CD4-positive, alpha-beta memory T cell (primary cell): ENCODE results near the gene FBXL17. TPM values are rescaled to one million over a fixed set of nuclear protein-coding genes. Genes with fewer than 3 reads are reported as not detected.

Experiments
- CTCF ChIA-PET: fragments of 350-600 bp; sonication (Branson Sonifier 250); formaldehyde crosslinking; loops from one replicate; lab custom pipeline; 2021; ENCODE audit warnings: inconsistent platforms; ENCODE audit not compliant: partially characterized antibody; lab: Charles Lee
- POLR2A ChIA-PET: fragments of 350-600 bp; sonication (Branson Sonifier 250); formaldehyde crosslinking; loops from one replicate; lab custom pipeline; 2021; ENCODE audit not compliant: partially characterized antibody; lab: Charles Lee
- DNase-seq, 5 donors: peaks; one replicate each; pipeline versions ENCODE4 v3.0.0 to v3.0.0-alpha.2; 2020 to 2022; ENCODE audit warnings: mixed read lengths in 1 of 5
- H3K27ac ChIP-seq: one replicate; pipeline ENCODE4 v1.7.0; 2013; ENCODE audit warnings: low read depth, low read length
- H3K27me3 ChIP-seq: 2 replicates; pipeline ENCODE4 v1.7.0; 2013; ENCODE audit warnings: mild to moderate bottlenecking, low read length, moderate library complexity; ENCODE audit not compliant: insufficient read depth
- H3K36me3 ChIP-seq: 2 replicates; pipeline ENCODE4 v1.7.0; 2013; ENCODE audit warnings: mild to moderate bottlenecking, low read length, moderate library complexity; ENCODE audit not compliant: insufficient read depth
- H3K4me1 ChIP-seq: 2 replicates; pipeline ENCODE4 v1.7.0; 2013; ENCODE audit warnings: mild to moderate bottlenecking, low read length, moderate library complexity; ENCODE audit not compliant: insufficient read depth
- H3K4me3 ChIP-seq, 2 donors: one replicate each; pipeline ENCODE4 v1.7.0; 2013; ENCODE audit warnings: low read length in 2 of 2, mild to moderate bottlenecking in 1 of 2
- H3K9me3 ChIP-seq, 2 donors: one replicate each; pipeline ENCODE4 v1.7.0; 2013; ENCODE audit warnings: low read length in 2 of 2, control low read depth in 1 of 2; ENCODE audit not compliant: control insufficient read depth in 1 of 2
- H3K27ac Mint-ChIP-seq, 7 donors: one replicate each; pipeline ENCODE4 v1.8.0; 2020 to 2021; ENCODE audit warnings: mixed read lengths in 7 of 7, mild to moderate bottlenecking in 6 of 7, inconsistent platforms in 3 of 7, moderate library complexity in 3 of 7
- H3K27me3 Mint-ChIP-seq, 2 donors: one replicate each; pipeline ENCODE4 v1.8.0; 2020 to 2021; ENCODE audit warnings: mixed read lengths in 2 of 2
- H3K36me3 Mint-ChIP-seq, 2 donors: one replicate each; pipeline ENCODE4 v1.8.0; 2020 to 2021; ENCODE audit warnings: mixed read lengths in 2 of 2, inconsistent platforms in 1 of 2, mild to moderate bottlenecking in 1 of 2
- H3K4me1 Mint-ChIP-seq, 4 donors: one replicate each; pipeline ENCODE4 v1.8.0; 2020 to 2021; ENCODE audit warnings: mixed read lengths in 4 of 4, mild to moderate bottlenecking in 1 of 4
- H3K4me3 Mint-ChIP-seq, 8 donors: one replicate each; pipeline ENCODE4 v1.8.0; 2020 to 2021; ENCODE audit warnings: mixed read lengths in 8 of 8, mild to moderate bottlenecking in 7 of 8, moderate library complexity in 6 of 8, inconsistent platforms in 3 of 8
- H3K9me3 Mint-ChIP-seq, 8 donors: one replicate each; pipeline ENCODE4 v1.8.0; 2020 to 2021; ENCODE audit warnings: mixed read lengths in 8 of 8, mild to moderate bottlenecking in 5 of 8, inconsistent platforms in 3 of 8, moderate library complexity in 1 of 8
- intact Hi-C: fragments of 100-400 bp; cut with micrococcal nuclease; formaldehyde crosslinking; loops from one replicate; pipeline ENCODE4 v1.15.1; 2023
- polyA plus RNA-seq, 2 donors: library from polyadenylated mRNA; unstranded; fragments of 300-500 nt; fragmentation: Illumina TruSeq; gene quantifications; one replicate each; pipeline ENCODE4 v1.2.3, GENCODE V29; 2021
- total RNA-seq, 2 experiments: library from RNA; stranded (reverse); gene quantifications; one replicate each; pipeline ENCODE4 v1.2.3, GENCODE V29; 2021

The FBXL17 gene
- total and polyA plus RNA-seq, 4 experiments from 2014 or later = 7.1 to 27.5 (median 16.8) TPM

DNA sequence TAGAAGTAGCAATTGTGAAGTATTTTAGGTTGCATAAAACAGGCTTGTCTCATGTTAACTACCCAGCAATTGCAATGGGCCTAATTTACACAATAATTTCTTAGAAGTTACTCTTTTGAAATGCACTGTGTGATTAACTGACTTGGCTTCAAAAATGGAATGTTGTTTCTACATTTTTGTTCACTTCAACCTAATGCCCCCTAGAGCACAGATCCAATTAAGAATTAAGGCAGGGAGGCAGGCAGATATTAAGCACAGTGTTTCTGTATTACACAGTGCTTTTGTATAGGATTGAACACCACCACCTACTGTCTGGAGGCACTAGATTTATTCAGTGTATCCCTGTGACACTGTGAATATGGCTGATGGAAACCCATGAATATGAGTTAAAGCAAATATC, 302.1 kb downstream of the FBXL17 start:
- ChIA-PET CTCF (no interaction called here), POLR2A (no interaction called here)
- Histone ChIP-seq H3K9me3 (no peaks in the 10 kb centered on the region), H3K36me3 (no peaks in the 10 kb centered on the region), H3K27me3 (no peaks in the 10 kb centered on the region), H3K27ac (no peak overlapping the region), H3K4me3 (no peak overlapping the region), H3K4me1 (no peaks in the 10 kb centered on the region)
- no peak overlapping the region for H3K4me3 Mint-ChIP-seq
- no peaks in the 10 kb centered on the region for H3K27me3 Mint-ChIP-seq
- H3K27ac Mint-ChIP-seq = no peak overlapping the region
- peaks cover 0 to 8% (median 3%) of the 10 kb centered on the region in 8 donors for H3K9me3 Mint-ChIP-seq
- no peaks in the 10 kb centered on the region for H3K4me1 Mint-ChIP-seq
- DNase-seq = no peak
- intact Hi-C loops = no loop called here
- peaks cover 16 to 37% of the 10 kb centered on the region in 2 donors for H3K36me3 Mint-ChIP-seq

DNA sequence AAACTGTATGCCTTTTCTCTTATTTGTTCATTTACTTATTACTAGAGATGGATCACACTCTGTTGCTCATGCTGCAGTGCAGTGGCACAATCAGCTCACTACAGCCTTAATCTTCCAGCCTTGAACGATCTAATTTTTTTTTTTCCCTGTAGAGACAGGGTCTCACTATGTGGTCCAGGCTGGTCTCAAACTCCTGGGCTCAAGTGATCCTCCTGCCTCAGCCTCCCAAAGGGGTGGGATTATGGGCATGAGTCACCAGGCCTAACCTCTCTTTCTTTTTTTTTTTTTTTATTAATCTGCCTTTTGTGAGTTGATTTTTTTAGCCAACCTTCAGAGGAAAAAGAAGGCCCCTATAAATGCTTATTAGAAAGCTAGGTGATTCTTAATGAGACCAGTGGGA, 303.0 kb downstream of the FBXL17 start:
- no peak for DNase-seq
- H3K36me3 ChIP-seq = no peaks in the 10 kb centered on the region
- H3K4me3 ChIP-seq = no peak overlapping the region
- no peaks in the 10 kb centered on the region for H3K9me3 ChIP-seq
- H3K4me1 ChIP-seq = no peaks in the 10 kb centered on the region
- Mint-ChIP-seq H3K27me3 (no peaks in the 10 kb centered on the region), H3K27ac (no peak overlapping the region), H3K4me3 (no peak overlapping the region), H3K36me3 (peaks cover 16 to 45% of the 10 kb centered on the region in 2 donors), H3K9me3 (peaks cover 0 to 12% (median 6%) of the 10 kb centered on the region in 8 donors), H3K4me1 (peaks cover 0 to 4% (median 2%) of the 10 kb centered on the region in 4 donors)
- intact Hi-C loops = no loop called here
- H3K27ac ChIP-seq = no peak overlapping the region
- POLR2A ChIA-PET = no interaction called here
- no peaks in the 10 kb centered on the region for H3K27me3 ChIP-seq
- CTCF ChIA-PET = no interaction called here

- Mint-ChIP-seq H3K4me1 (peaks cover 0 to 4% (median 2%) of the 10 kb centered on the region in 4 donors), H3K4me3 (no peak overlapping the region), H3K27ac (no peak overlapping the region), H3K36me3 (peaks cover 16 to 50% of the 10 kb centered on the region in 2 donors), H3K27me3 (no peaks in the 10 kb centered on the region), H3K9me3 (peaks cover 0 to 15% (median 6%) of the 10 kb centered on the region in 8 donors)
- H3K9me3 ChIP-seq = no peaks in the 10 kb centered on the region
- intact Hi-C loops = no loop called here
- H3K4me3 ChIP-seq = no peak overlapping the region
- DNase-seq = no peak
- POLR2A ChIA-PET = no interaction called here
- H3K27me3 ChIP-seq = no peaks in the 10 kb centered on the region
- H3K36me3 ChIP-seq = no peaks in the 10 kb centered on the region
- no peaks in the 10 kb centered on the region for H3K4me1 ChIP-seq
- no peak overlapping the region for H3K27ac ChIP-seq
- CTCF ChIA-PET = no interaction called here
These were observed 303.6 kb downstream of the FBXL17 start for GRCh38 chr5:108078345-108078744.

GRCh38 chr5:108074626-108075025, 307.3 kb downstream of the FBXL17 start:
- no peak for DNase-seq
- ChIA-PET POLR2A (no interaction called here), CTCF (interaction anchor here (1.0 kb wide), 1 partner anchor 23 kb away, joined by 3 read pairs; no protein-coding TSS in a partner anchor)
- Histone ChIP-seq H3K27me3 (no peaks in the 10 kb centered on the region), H3K9me3 (no peaks in the 10 kb centered on the region), H3K36me3 (no peaks in the 10 kb centered on the region), H3K27ac (no peak overlapping the region), H3K4me3 (no peak overlapping the region), H3K4me1 (no peaks in the 10 kb centered on the region)
- intact Hi-C loops = no loop called here
- Mint-ChIP-seq H3K27ac (no peak overlapping the region), H3K27me3 (no peaks in the 10 kb centered on the region), H3K9me3 (peaks cover 0 to 15% (median 6%) of the 10 kb centered on the region in 8 donors), H3K4me1 (peaks cover 5 to 12% (median 10%) of the 10 kb centered on the region in 4 donors), H3K4me3 (no peak overlapping the region), H3K36me3 (peaks cover 16 to 37% of the 10 kb centered on the region in 2 donors)

- H3K4me3 ChIP-seq = no peak overlapping the region
- Mint-ChIP-seq H3K36me3 (peaks cover 0 to 19% of the 10 kb centered on the region in 2 donors), H3K9me3 (peaks cover 0 to 3% (median 0%) of the 10 kb centered on the region in 8 donors), H3K27me3 (no peaks in the 10 kb centered on the region), H3K27ac (no peak overlapping the region), H3K4me3 (no peak overlapping the region), H3K4me1 (peaks cover 0 to under 1% (median under 1%) of the 10 kb centered on the region in 4 donors)
- H3K4me1 ChIP-seq = no peaks in the 10 kb centered on the region
- intact Hi-C loops = no loop called here
- no peaks in the 10 kb centered on the region for H3K36me3 ChIP-seq
- POLR2A ChIA-PET = no interaction called here
- H3K27me3 ChIP-seq = no peaks in the 10 kb centered on the region
- H3K9me3 ChIP-seq = no peaks in the 10 kb centered on the region
- no peak for DNase-seq
- no peak overlapping the region for H3K27ac ChIP-seq
- CTCF ChIA-PET = no interaction called here
These were observed 317.6 kb downstream of the FBXL17 start for GRCh38 chr5:108064302-108064701.

- Mint-ChIP-seq H3K36me3 (peaks cover 0 to 17% of the 10 kb centered on the region in 2 donors), H3K9me3 (no peaks in the 10 kb centered on the region), H3K4me3 (no peak overlapping the region), H3K27me3 (no peaks in the 10 kb centered on the region), H3K4me1 (no peaks in the 10 kb centered on the region), H3K27ac (no peak overlapping the region)
- ChIA-PET POLR2A (no interaction called here), CTCF (no interaction called here)
- intact Hi-C loops = no loop called here
- H3K27ac ChIP-seq = no peak overlapping the region
- H3K36me3 ChIP-seq = no peaks in the 10 kb centered on the region
- no peaks in the 10 kb centered on the region for H3K4me1 ChIP-seq
- H3K4me3 ChIP-seq = no peak overlapping the region
- DNase-seq = no peak
- H3K27me3 ChIP-seq = no peaks in the 10 kb centered on the region
- no peaks in the 10 kb centered on the region for H3K9me3 ChIP-seq
These were observed 320.0 kb downstream of the FBXL17 start for GRCh38 chr5:108061941-108062340.

DNA sequence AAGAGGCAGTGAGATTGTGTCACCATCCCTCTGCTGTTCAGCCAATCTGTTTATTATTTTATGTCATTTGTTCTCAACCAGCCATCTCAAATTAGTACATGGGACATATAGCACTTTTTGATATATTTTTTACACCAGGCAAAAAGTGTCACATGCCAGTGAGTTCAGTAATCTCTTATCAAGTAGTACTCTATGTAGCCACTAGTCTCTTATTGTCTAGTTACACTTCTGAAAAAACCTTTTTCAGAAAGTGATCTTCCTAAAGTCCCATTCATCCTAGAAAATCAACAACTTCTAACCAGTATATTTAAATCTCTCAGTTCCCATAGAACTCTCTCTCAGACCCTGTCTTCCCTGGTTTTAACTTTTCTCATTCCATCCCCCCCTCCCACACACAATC, 321.6 kb downstream of the FBXL17 start:
- Mint-ChIP-seq H3K4me3 (no peak overlapping the region), H3K36me3 (peaks cover 4 to 14% of the 10 kb centered on the region in 2 donors), H3K4me1 (no peaks in the 10 kb centered on the region), H3K27me3 (no peaks in the 10 kb centered on the region), H3K27ac (no peak overlapping the region), H3K9me3 (peaks cover 0 to 3% (median 0%) of the 10 kb centered on the region in 8 donors)
- no peak overlapping the region for H3K4me3 ChIP-seq
- H3K9me3 ChIP-seq = no peaks in the 10 kb centered on the region
- intact Hi-C loops = no loop called here
- DNase-seq = no peak
- POLR2A ChIA-PET = no interaction called here
- no peaks in the 10 kb centered on the region for H3K36me3 ChIP-seq
- H3K27me3 ChIP-seq = no peaks in the 10 kb centered on the region
- CTCF ChIA-PET = no interaction called here
- no peak overlapping the region for H3K27ac ChIP-seq
- no peaks in the 10 kb centered on the region for H3K4me1 ChIP-seq

DNA sequence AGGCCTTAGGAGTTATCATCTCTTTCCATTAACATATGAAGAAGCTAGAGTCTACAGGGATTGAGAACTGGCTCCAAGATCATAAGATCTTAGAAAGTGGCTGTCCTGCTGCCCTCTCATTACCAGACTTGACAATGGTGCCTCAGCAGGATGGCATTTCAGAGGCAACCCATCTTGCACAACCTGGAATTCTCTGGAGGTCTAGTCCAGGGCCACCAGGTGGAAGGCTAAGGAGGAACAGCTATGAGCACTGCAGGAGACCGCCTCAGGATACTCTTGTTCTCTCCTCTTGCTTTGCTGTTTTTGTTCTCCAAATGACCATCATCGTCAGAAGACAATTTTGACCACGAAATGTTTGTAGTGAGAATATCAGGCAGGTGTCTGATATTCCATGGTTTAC, 322.6 kb downstream of the FBXL17 start:
- ChIA-PET CTCF (no interaction called here), POLR2A (no interaction called here)
- no peaks in the 10 kb centered on the region for H3K4me1 ChIP-seq
- H3K27ac Mint-ChIP-seq = no peak overlapping the region
- no peak overlapping the region for H3K4me3 ChIP-seq
- intact Hi-C loops = no loop called here
- H3K27ac ChIP-seq = no peak overlapping the region
- no peaks in the 10 kb centered on the region for H3K27me3 ChIP-seq
- H3K36me3 Mint-ChIP-seq = peaks cover 9 to 20% of the 10 kb centered on the region in 2 donors
- no peaks in the 10 kb centered on the region for H3K4me1 Mint-ChIP-seq
- no peaks in the 10 kb centered on the region for H3K27me3 Mint-ChIP-seq
- H3K4me3 Mint-ChIP-seq = no peak overlapping the region
- peaks cover 0 to 8% (median 5%) of the 10 kb centered on the region in 8 donors for H3K9me3 Mint-ChIP-seq
- no peaks in the 10 kb centered on the region for H3K9me3 ChIP-seq
- no peak for DNase-seq
- no peaks in the 10 kb centered on the region for H3K36me3 ChIP-seq
